Skeletal muscle satellite cell (primary cell): ENCODE data around the gene MYZAP.

Experiments
- H3K27me3 ChIP-seq: 2 replicates; pipeline ENCODE4 v1.7.0; 2013; ENCODE audit warnings: low read length; ENCODE audit not compliant: control insufficient read depth, insufficient read depth
- H3K36me3 ChIP-seq: 2 replicates; pipeline ENCODE4 v1.7.0; 2013; ENCODE audit warnings: mild to moderate bottlenecking, control low read depth, low read length; ENCODE audit not compliant: insufficient read depth
- H3K4me1 ChIP-seq: 2 replicates; pipeline ENCODE4 v1.7.0; 2013; ENCODE audit warnings: low read length; ENCODE audit not compliant: control insufficient read depth, insufficient read depth
- H3K4me2 ChIP-seq: 2 replicates; pipeline ENCODE4 v1.7.0; 2013; ENCODE audit warnings: mild to moderate bottlenecking, low read length
- H3K4me3 ChIP-seq: 2 replicates; pipeline ENCODE4 v1.7.0; 2013; ENCODE audit warnings: low read length
- H3K9ac ChIP-seq: 2 replicates; pipeline ENCODE4 v1.7.0; 2013; ENCODE audit warnings: mild to moderate bottlenecking, low read depth, low read length, moderate library complexity
- H3K9me3 ChIP-seq: replicated peaks from 2 replicates; pipeline ENCODE4 v1.7.0; 2013; ENCODE audit warnings: mild to moderate bottlenecking, control low read depth, low read length

MYZAP gene

DNA sequence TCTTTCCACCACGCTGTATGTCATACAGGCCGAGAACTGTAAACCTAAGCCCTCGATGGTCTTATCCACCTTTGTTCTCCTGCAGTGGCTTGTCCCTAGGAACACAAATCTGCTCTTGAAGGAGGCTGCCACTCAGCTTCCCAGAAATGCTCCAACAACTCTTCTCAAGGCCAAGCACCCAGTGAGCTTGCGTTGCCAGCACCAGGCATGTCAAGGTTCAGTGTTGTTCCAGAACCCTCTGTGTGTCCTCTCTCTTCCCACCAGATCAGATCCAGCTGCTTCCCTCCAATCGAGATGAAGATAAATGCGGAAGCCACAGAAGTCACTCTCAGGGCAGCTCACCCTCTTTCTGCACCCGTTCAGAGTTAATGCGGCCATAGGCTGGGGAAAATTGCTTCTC is 11.3 kb upstream of the MYZAP start:
- H3K9me3 ChIP-seq: peaks cover 6% of the 10 kb centered on the region
- H3K4me1 ChIP-seq: no peaks in the 10 kb centered on the region
- no peak overlapping the region for H3K4me2 ChIP-seq
- H3K9ac ChIP-seq: no peak overlapping the region
- peaks cover 59% of the 10 kb centered on the region for H3K27me3 ChIP-seq
- no peak overlapping the region for H3K4me3 ChIP-seq
- no peaks in the 10 kb centered on the region for H3K36me3 ChIP-seq

DNA sequence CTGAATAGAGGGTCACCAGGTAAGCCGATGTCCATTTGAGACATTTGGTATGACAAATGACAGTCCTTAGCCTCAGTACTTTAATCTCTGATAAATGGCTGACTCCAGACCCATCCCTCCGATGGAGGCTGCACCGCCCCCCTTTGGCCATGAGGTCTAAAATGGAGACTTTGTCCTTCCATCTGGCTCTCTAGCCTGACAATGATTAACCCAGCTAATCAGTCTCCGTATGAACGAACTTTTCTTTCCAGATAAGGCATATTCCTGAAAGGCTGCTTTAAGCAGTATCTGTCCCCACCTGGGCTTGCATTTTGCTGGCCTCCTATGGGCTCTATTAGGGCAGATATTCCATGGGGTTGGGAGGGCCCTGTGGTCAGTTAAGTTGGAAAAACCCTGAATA is 10.8 kb upstream of the MYZAP start:
- no peaks in the 10 kb centered on the region for H3K4me1 ChIP-seq
- no peak overlapping the region for H3K4me3 ChIP-seq
- H3K27me3 ChIP-seq: peaks cover 59% of the 10 kb centered on the region
- H3K9ac ChIP-seq: no peak overlapping the region
- no peak overlapping the region for H3K4me2 ChIP-seq
- H3K9me3 ChIP-seq: peaks cover 6% of the 10 kb centered on the region
- H3K36me3 ChIP-seq: no peaks in the 10 kb centered on the region

DNA sequence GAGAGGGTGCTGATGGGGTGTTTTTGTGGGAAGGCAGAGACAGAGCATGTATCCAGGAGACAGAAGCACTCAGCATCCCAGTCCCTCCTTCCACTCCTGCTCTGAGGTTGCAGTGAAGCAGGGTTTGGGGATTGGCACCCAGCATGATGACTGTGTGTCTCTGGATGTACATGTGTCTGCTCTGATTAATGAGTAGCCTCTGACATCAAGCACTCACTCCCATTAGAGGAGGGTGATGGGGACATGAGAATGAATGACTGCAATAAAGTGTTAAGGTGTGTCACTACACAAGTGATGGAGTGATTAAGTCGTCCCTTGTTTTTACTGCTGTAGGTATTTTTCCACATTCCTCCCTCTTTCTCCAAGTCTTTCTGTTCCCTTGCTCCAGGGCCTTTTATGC is 9.6 kb upstream of the MYZAP start:
- H3K36me3 ChIP-seq: no peaks in the 10 kb centered on the region
- H3K9me3 ChIP-seq: peaks cover 6% of the 10 kb centered on the region
- H3K27me3 ChIP-seq: peaks cover 56% of the 10 kb centered on the region
- no peak overlapping the region for H3K4me2 ChIP-seq
- H3K9ac ChIP-seq: no peak overlapping the region
- H3K4me3 ChIP-seq: no peak overlapping the region
- peaks cover 2% of the 10 kb centered on the region for H3K4me1 ChIP-seq

DNA sequence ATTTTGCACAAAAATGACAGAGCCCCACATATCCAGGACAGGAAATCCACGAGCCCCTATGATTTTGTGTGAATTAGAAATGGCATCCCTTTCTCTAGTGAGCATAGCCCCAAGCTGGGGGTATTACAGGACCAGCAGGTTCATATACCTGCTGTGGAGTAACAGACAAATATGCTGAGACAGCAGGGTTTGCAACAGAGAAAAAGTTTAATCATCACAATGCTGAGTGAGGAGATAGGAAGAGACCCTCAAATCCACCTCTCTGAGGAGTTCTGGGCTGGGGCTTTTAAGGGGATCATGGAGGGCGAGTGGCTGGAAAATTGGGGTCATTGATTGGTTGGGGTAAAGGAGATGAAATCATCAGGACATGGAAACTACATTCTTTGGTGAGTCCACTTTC is 8.4 kb upstream of the MYZAP start:
- Histone ChIP-seq H3K4me3 (no peak overlapping the region), H3K27me3 (peaks cover 44% of the 10 kb centered on the region), H3K36me3 (no peaks in the 10 kb centered on the region), H3K9ac (no peak overlapping the region), H3K4me2 (no peak overlapping the region), H3K9me3 (peaks cover 6% of the 10 kb centered on the region), H3K4me1 (peaks cover 4% of the 10 kb centered on the region)

DNA sequence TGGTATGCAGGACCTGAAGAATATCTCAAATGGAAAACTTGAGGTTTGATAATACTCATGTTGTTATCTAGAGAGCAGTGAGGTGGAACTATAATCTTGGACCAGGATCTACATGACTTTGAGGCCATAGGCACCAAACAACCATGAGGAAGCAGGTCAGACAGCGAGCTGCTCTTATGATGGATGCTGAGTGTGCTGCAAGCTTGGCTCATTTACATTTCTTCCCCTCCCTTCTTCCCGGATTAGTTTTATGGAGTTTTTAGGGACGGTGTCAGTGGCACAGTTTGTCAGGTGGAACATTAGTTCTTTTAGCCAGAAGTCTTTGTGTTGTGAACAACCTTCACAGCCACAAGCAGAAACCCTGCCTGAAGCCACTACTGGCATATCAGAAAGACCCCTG is 8.0 kb upstream of the MYZAP start:
- Histone ChIP-seq H3K4me3 (no peak overlapping the region), H3K4me2 (no peak overlapping the region), H3K4me1 (peaks cover 8% of the 10 kb centered on the region), H3K9ac (no peak overlapping the region), H3K9me3 (peaks cover 6% of the 10 kb centered on the region), H3K36me3 (no peaks in the 10 kb centered on the region), H3K27me3 (peaks cover 39% of the 10 kb centered on the region)

DNA sequence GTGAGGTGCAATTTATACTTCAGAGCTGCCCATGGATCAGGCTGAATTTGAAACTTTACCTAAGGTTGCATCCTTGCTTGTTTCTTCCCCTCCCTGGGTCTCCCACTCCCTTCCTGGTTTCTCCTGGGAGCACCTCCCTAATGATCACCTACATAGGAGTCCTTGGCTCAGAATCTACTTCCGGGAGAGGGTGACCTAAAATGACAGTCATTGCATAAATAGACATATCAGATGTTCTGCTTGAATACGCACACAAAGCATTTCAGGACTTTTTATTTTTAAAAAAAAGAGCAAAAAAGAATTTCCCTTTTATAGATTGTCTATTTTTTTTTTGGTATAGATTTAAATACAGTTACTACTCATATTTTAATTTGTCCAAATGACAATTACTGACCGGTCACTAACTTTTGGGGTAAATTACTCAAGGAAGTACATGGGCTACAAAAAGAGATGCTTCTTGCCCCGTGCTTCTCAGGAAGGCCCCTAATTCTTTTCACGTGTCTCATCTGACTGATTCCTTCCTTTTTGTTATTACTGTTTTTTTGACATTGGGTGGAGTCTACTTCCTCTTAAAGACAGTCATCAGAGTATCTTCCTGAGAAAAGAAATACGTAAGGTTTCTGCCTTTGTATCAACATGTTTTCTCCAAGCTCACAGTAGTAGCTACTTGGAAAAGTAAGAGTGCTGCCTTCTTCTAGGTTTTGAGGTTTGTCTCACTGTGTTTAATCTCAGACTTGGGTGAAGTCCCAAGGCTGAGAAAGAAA is 4.9 kb upstream of the MYZAP start:
- no peak overlapping the region for H3K9ac ChIP-seq
- peaks cover 22% of the 10 kb centered on the region for H3K27me3 ChIP-seq
- H3K4me3 ChIP-seq: no peak overlapping the region
- no peak overlapping the region for H3K4me2 ChIP-seq
- no peaks in the 10 kb centered on the region for H3K36me3 ChIP-seq
- peaks cover 14% of the 10 kb centered on the region for H3K4me1 ChIP-seq
- peaks cover 6% of the 10 kb centered on the region for H3K9me3 ChIP-seq

DNA sequence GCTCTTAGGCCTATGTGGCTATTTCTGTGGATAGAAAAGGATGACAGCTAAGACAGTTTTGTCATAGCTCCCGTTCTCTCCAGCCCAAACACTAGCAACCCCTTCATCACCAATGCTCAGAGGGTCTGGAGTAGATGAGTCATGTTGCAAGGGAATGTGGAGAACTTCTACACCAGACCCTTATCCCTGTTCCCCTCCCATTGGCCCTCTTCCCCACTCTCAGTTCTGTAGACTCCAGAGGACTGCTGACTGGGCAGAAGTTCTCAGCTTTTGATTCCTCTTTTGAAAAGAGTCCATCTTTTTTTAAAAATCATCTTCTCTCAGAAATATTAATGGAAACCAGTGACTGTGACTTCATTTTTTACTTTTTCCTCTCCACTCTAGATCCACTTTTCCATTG is 2.4 kb upstream of the MYZAP start:
- H3K4me2 ChIP-seq: no peak overlapping the region
- H3K4me1 ChIP-seq: peaks cover 14% of the 10 kb centered on the region
- no peaks in the 10 kb centered on the region for H3K36me3 ChIP-seq
- H3K4me3 ChIP-seq: no peak overlapping the region
- peaks cover 18% of the 10 kb centered on the region for H3K27me3 ChIP-seq
- no peaks in the 10 kb centered on the region for H3K9me3 ChIP-seq
- no peak overlapping the region for H3K9ac ChIP-seq

DNA sequence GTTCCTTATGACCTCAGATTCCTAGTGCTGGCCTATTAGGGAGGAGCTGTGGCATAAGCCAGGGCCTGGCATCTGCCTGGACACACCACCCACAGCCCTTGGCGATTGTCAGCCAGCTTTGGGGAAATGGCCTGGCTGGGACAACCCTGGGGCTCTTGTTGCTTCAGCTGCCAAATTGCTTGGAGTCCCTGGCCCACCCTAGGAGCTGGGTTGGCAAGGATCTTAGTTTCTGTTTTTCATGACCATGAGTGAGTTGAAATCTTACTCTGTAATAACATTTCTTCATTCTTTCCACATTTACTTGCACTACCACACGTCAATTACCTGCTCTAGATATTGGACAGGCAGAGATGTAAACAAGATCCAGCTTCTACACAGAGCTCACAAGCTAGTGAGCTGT is 1.9 kb upstream of the MYZAP start:
- peaks cover 14% of the 10 kb centered on the region for H3K4me1 ChIP-seq
- H3K4me3 ChIP-seq: no peak overlapping the region
- H3K36me3 ChIP-seq: no peaks in the 10 kb centered on the region
- no peak overlapping the region for H3K9ac ChIP-seq
- H3K4me2 ChIP-seq: no peak overlapping the region
- peaks cover 18% of the 10 kb centered on the region for H3K27me3 ChIP-seq
- no peaks in the 10 kb centered on the region for H3K9me3 ChIP-seq

DNA sequence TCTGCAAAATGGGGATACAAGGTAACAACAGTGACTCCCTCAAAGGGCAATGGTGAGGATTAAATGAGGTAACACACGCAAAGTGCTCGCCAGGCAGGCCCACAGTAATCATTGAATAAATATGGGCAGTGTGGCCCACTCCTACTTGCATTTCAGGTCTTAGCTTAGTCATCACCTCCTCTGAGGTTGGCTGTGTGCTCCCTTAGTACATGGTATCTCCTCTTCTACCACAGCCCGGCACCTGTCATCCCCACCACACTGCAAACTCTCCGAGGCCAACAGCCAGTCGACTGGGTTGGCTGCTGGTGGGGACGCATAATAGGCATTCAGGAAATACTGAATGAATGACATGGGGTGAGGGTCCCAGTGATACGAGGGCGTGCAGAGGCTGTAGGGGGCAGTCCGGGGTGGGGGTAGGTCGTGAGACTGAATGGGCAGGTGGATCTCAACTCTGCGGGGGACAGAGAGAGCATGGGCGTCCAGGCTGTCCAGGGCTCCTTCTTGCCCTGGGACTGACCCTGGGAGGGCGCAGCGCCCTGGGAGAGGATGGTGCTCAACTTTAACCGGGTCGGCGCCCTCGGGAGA is 375 bp upstream of the MYZAP start:
- peaks cover 14% of the 10 kb centered on the region for H3K4me1 ChIP-seq
- H3K4me3 ChIP-seq: peak overlapping the region; percentile 68
- H3K9me3 ChIP-seq: no peaks in the 10 kb centered on the region
- peaks cover 22% of the 10 kb centered on the region for H3K27me3 ChIP-seq
- peak overlapping the region; percentile 88 for H3K4me2 ChIP-seq
- no peak overlapping the region for H3K9ac ChIP-seq
- no peaks in the 10 kb centered on the region for H3K36me3 ChIP-seq

DNA sequence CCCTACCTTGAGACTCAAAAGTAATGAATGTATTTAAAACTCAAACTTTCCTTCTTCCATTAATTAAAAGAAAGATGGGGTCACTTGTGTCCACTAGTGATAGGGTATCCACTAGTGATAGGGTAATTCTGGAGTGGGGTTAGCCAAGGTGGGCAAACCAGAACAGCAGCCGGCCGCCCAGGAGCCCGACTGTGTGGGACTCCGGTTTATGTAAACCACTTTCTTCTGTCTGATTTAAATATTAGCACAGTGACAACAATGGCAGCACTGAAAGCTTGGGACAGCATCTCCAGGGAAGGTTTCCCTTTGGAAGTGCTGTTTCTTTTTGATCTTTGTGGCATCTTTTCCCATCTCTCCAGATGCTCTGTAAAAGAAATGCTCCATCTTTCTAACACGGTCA is 722 bp downstream of the MYZAP start:
- peak overlapping the region; percentile 68 for H3K4me3 ChIP-seq
- no peak overlapping the region for H3K9ac ChIP-seq
- H3K27me3 ChIP-seq: peaks cover 22% of the 10 kb centered on the region
- H3K4me1 ChIP-seq: peaks cover 9% of the 10 kb centered on the region
- no peaks in the 10 kb centered on the region for H3K36me3 ChIP-seq
- H3K9me3 ChIP-seq: no peaks in the 10 kb centered on the region
- H3K4me2 ChIP-seq: peak overlapping the region; percentile 88

DNA sequence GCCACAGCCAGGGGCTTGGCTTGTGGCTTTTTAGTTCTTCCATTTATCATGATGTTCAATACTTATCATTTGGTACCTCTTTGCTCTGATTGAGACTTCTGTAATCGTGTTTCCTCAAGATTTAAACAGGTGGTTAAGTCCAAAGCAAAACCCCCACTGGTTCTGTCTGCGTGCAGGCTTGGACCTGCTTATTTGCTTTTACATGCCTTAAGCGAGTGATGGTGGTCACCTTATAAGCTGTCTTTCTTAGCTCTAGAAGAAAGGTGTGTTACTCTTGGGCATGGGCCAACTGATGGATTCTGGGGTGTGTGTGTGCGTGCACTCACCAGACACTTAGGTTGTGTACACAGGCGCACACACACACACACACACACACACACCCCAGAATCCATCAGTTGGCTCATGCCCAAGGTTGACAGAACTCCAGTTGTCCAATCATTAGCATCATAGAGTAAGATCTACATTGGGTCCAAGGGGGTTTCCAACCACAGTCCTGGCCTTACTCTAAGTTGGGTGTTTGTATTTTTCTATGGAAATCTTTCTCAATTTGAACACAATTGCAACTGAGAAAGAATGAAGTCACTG is 1.2 kb downstream of the MYZAP start:
- no peak overlapping the region for H3K4me3 ChIP-seq
- peaks cover 22% of the 10 kb centered on the region for H3K27me3 ChIP-seq

DNA sequence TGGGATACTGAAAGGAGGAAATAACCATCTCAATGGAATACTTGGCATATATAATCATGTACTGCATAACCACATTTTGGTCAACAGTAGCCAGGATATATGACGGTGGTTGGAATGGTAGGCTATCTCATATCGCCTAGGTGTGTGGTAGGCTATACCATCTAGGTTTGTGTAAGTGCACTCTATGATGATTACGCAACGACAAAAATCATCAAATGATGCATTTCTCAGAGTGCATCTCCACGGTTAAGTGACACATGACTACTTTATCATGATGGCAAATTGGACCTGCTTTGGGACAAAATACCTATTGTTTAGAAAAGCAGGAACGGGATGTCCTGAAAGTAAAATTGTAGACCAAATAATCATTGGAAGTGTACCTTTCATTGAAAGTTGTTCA is 2.8 kb downstream of the MYZAP start:
- Histone ChIP-seq H3K4me3 (no peak overlapping the region), H3K4me2 (no peak overlapping the region), H3K9ac (no peak overlapping the region), H3K36me3 (no peaks in the 10 kb centered on the region), H3K4me1 (peaks cover 5% of the 10 kb centered on the region), H3K27me3 (peaks cover 31% of the 10 kb centered on the region), H3K9me3 (no peaks in the 10 kb centered on the region)

More for the DNA sequence above, 1.2 kb downstream of the MYZAP start:
- no peaks in the 10 kb centered on the region for H3K9me3 ChIP-seq
- peaks cover 9% of the 10 kb centered on the region for H3K4me1 ChIP-seq
- no peak overlapping the region for H3K4me2 ChIP-seq
- H3K9ac ChIP-seq: no peak overlapping the region
- H3K36me3 ChIP-seq: no peaks in the 10 kb centered on the region
